ENCODE measurements around the gene ADRA2C.

Gene ADRA2C

DNA sequence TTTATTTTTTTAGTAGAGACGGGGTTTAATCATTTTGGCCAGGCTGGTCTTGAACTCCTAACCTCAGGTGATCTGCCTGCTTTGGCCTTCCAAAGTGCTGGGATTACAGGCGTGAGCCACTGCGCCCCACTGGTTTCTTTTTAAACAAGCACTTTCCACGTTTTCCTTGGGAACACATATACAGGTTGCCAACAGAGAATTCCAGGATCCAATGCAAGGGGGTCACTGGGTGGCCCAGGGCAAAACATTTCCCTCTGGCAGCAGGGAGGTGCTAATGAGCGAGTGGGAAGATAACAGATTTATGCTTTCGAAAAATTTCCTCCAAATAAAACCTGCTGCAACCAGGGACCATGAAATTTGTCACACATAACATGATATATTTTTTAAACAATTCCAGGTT, 41.1 kb downstream of the ADRA2C start:
- H3K27ac ChIP-seq = no peak overlapping the region
- TF ChIP-seq ZFX (IDR thresholded peaks at IDR 0.05) = no peak
- TF ChIP-seq, protein P1, sequence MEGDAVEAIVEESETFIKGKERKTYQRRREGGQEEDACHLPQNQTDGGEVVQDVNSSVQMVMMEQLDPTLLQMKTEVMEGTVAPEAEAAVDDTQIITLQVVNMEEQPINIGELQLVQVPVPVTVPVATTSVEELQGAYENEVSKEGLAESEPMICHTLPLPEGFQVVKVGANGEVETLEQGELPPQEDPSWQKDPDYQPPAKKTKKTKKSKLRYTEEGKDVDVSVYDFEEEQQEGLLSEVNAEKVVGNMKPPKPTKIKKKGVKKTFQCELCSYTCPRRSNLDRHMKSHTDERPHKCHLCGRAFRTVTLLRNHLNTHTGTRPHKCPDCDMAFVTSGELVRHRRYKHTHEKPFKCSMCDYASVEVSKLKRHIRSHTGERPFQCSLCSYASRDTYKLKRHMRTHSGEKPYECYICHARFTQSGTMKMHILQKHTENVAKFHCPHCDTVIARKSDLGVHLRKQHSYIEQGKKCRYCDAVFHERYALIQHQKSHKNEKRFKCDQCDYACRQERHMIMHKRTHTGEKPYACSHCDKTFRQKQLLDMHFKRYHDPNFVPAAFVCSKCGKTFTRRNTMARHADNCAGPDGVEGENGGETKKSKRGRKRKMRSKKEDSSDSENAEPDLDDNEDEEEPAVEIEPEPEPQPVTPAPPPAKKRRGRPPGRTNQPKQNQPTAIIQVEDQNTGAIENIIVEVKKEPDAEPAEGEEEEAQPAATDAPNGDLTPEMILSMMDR (conservative IDR thresholded peaks at IDR 0.05) = no peak

DNA sequence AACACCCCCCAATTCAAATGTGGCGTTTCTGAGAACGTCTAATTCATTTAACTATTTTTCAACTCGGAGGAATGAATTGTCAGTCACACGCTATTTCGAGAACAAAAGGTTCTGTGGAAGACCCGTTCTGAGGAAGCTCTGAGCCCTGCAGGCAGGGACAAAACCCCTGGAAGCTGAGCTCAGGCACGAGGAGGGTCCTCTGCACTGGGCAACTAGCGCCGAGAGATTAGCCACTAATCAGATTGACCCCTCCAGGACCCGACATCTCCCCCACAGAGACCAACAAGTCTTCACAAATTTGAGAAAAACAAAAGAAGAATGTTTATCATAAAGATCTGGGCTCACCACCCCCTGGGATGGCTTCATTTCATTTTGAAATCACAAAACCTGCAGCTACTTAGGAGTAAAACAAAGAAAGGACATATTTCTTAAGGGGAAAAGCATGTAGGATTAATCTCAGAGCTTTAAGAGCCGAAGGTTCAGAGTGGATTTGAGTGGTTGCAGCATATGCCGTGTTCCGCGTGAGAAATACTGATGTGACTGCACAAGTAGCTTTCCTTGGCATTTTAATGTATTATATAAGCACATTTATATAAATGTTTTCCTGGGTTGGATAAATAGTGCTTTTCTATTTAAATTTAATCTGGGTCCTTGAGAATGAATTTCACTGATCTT, 41.8 kb downstream of the ADRA2C start:
- TF ChIP-seq ZFX (IDR thresholded peaks at IDR 0.05) = no peak
- TF ChIP-seq, protein P1 (conservative IDR thresholded peaks at IDR 0.05) = no peak
- H3K27ac ChIP-seq = no peak overlapping the region

DNA sequence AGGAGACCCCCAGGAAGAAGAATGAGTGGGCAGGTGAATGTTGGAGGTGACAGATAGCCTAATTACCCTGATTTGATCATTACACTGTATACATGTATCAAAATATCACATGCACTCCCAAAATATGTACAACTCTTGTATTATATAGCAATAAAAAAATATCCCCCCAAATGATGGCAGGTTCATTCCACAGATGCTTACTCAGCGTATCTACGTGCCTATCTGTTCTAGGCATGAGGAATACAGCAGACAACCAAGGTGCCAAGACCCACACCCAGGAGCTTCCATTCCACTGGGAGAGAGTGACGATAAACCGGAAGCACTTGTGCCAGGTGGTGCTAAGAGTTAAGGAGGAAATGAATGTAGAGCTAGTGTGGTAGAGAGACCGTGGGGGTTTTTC, 42.4 kb downstream of the ADRA2C start:
- TF ChIP-seq, protein P1 (conservative IDR thresholded peaks at IDR 0.05) = no peak
- no peak overlapping the region for H3K27ac ChIP-seq

DNA sequence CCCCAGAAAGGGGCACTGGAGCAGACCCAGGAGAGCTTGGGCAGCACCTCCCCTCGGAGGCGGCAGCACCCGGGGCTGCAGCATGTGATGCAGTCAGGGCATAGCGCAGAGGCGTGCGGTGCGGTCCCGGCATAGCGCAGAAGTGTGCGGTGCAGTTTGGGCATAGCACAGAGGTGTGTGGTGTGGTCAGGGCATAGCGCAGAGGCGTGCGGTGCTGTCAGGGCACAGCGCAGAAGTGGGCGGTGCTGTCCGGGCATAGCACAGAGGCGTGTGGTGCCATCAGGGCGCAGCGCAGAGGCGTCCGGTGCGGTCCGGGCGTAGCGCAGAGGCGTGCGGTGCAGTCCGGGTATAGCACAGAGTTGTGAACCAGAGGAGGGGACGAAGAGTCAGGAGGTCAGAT, 42.8 kb downstream of the ADRA2C start:
- TF ChIP-seq, protein P1 (conservative IDR thresholded peaks at IDR 0.05) = no peak
- no peak for TF ChIP-seq ZFX (IDR thresholded peaks at IDR 0.05)
- no peak overlapping the region for H3K27ac ChIP-seq

DNA sequence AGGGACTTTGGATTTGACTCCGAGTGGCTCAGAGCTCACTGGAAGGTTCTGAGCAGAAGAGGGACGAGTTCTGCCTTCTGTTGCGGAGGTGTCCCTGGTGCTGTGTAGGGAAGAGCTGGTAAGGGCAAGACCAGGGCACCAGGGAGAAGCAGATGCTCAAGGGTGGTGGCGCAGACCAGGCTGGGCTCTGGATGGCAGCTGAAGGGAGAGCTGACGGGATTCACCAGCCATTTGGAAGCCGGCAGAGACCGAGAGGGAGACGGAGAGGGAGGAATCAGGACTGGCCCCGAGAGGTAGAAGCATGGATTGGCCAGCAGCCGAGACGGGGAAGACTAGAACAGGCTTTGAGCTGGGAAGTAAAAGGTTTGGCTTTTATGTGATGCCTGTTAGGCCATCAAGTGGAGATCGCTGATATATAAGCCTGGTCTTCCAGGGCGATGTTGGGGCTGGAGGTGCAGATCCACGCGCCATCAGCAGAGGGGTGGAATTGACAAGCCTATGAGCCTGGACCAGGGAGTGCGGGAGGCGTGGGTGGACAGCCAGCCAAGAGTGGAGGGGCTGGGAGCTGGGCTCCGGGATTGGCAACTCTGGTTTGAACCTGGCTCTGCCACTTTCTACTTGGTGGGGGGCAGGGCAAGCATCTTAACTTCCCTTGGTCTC, 43.4 kb downstream of the ADRA2C start:
- no peak for TF ChIP-seq ZFX (IDR thresholded peaks at IDR 0.05)
- TF ChIP-seq, protein P1 (conservative IDR thresholded peaks at IDR 0.05) = no peak
- no peak overlapping the region for H3K27ac ChIP-seq

DNA sequence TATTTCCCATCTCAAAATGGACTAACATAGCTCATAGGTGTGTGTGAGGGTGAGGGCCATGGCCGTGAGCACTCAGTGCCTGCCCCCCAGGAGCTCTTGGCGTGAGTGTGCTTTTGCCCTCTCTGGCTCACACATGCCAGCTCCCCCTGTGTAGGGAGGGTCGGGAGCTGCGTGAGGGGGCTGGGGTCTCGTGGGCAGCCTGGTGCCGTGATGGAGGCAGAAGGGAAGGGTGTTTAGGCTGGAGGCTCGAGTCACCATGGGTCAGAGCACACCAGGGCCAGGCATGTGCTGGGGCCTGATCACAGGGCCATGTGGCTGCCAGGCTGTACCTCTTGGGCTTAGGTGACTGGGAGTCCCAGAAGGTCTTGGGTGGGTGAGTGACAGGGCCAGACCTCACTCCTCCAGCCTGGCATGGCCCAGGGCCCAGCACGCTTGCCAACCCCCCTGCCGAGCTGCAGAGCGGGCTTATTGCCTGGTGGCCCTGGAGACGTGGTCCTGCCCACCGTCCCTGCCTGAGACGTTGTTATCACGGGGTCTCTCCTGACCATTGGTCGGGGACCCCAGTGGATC, 44.0 kb downstream of the ADRA2C start:
- H3K27ac ChIP-seq = no peak overlapping the region
- no peak for TF ChIP-seq ZFX (IDR thresholded peaks at IDR 0.05)
- TF ChIP-seq, protein P1 (conservative IDR thresholded peaks at IDR 0.05) = no peak

DNA sequence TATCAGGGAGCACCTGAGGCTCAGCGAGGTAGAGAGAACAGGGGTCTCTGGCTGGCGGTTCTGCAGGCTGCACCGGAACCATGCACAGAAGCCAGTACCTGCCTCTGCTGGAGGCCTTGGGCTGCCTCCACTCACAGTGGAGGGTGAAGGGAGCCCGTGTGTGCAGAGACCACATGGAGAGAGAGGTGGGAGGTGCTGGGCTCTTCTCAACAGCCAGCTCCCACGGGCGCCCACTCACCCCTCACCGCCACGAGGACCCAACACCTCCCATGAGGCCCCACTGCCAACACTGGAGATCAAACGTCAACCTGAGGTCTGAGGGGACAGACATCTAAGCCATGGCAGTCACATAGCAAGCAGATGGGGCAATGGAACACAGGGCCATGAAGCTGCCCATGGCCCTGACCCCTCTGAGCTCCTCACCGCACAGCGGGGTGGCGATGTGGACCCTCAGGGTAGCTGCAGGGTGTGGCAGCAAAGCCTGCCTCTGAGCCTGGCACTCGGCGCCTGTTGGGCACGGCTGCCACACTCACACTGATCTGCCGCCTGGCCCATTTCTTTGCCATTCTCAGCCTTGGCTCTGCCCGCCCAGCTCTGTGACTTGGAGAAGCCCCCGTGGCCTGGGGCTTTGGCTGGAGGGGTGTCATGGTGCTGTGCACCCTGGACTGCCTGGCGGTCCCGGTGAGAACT, 44.8 kb downstream of the ADRA2C start:
- no peak for TF ChIP-seq ZFX (IDR thresholded peaks at IDR 0.05)
- TF ChIP-seq, protein P1 (conservative IDR thresholded peaks at IDR 0.05) = no peak
- no peak overlapping the region for H3K27ac ChIP-seq
